ENCODE results near the gene POLR1E. TPM values are rescaled to one million over a fixed set of nuclear protein-coding genes. Genes with fewer than 3 reads are reported as not detected.
"Not testable (repeated sequence)": the region's sequence is repeated elsewhere in the genome, so short reads cannot be mapped to it uniquely, and the experiment has no call there.

Gene POLR1E
- total RNA-seq, 4 donors from 2014 or later, result 4.0 to 21.5 (median 8.1) TPM

DNA sequence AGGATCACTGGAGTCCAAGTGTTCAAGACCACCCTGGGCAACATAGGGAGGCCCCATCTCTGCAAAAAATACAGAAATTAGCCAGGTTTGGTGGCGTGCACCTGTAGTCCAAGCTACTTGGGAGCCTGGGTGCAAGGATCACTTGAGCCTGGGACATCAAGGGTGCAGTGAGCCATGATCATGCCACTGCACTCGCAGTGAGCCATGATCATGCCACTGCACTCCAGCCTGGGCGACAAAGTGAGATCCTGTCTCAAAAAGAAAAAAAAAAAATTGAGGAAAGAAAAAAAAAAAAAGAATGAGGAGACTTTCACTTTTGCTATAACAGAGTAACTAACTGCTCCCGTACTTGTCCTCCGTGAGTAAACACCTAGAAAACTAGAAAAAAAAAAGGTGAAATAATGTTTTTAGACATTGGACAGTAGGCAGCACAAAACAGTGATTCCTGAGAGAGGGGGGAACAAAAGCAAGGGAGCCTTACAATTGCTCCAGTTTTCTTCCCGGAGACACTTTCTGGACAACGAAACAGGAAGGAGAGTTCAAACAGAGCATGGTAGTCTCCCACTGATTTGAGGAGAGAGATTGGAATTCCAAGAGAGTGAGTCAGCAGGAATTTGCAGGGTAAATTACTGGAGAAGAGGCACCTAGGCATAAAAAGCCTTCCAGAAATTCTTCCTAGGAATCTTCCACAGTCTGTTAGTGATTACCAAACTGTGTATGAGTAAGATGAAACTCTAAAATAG lies 13.6 kb upstream of the POLR1E start:
- no peak for DNase-seq
- H3K27me3 ChIP-seq, result no peaks in the 10 kb centered on the region
- TF ChIP-seq POLR2A (IDR thresholded peaks at IDR 0.05), result no peak
- TF ChIP-seq, protein P1, sequence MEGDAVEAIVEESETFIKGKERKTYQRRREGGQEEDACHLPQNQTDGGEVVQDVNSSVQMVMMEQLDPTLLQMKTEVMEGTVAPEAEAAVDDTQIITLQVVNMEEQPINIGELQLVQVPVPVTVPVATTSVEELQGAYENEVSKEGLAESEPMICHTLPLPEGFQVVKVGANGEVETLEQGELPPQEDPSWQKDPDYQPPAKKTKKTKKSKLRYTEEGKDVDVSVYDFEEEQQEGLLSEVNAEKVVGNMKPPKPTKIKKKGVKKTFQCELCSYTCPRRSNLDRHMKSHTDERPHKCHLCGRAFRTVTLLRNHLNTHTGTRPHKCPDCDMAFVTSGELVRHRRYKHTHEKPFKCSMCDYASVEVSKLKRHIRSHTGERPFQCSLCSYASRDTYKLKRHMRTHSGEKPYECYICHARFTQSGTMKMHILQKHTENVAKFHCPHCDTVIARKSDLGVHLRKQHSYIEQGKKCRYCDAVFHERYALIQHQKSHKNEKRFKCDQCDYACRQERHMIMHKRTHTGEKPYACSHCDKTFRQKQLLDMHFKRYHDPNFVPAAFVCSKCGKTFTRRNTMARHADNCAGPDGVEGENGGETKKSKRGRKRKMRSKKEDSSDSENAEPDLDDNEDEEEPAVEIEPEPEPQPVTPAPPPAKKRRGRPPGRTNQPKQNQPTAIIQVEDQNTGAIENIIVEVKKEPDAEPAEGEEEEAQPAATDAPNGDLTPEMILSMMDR (IDR thresholded peaks at IDR 0.05), result no peak
- no peaks in the 10 kb centered on the region for H3K4me1 ChIP-seq
- H3K27ac ChIP-seq, result peak overlapping the region in 3 of 4 donors; percentile 25 to 66 (median 50)
- no peaks in the 10 kb centered on the region for H3K36me3 ChIP-seq
- no peaks in the 10 kb centered on the region for H3K9me3 ChIP-seq
- H3K4me3 ChIP-seq, result peak overlapping the region in 2 of 4 donors; percentile 33 to 39

DNA sequence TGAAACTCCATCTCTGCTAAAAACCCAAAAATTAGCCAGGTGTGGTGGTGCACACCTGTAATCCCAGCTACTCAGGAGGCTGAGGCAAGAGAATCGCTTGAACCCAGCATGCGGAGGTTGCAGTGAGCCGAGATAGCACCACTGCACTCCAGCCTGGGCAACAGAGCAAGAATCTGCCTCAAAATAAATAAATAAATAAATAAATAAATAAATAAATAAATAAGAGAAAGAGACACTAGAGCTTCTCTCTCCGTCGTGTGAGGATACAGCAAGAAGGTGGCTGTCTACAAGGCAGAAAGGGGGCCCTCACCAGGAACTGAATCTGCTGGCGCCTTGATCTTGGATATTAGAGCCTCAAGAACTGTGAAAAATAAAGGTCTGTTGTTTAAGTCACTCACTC lies 11.8 kb upstream of the POLR1E start:
- DNase-seq, H3K36me3 ChIP-seq, H3K27me3 ChIP-seq: not testable (repeated sequence)

DNA sequence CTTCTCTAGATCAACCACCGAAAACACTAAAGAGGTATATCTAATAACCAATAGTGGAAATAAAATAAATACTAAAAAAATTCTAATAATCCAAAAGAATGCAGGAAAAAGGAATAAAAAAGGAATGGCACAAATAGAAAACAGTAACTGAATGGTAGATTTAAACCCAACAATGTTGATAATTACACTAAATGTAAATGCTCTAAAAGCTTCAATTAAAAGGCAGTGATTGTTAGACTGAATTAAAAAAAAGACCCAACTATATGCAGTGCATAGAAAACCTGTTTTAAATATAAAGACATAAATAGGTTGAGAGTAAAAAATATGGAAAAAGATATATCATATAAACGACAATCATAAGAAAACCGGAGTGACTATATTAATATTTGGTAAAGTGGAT lies 11.3 kb upstream of the POLR1E start:
- Histone ChIP-seq H3K4me1 (no peaks in the 10 kb centered on the region), H3K27me3 (no peaks in the 10 kb centered on the region), H3K9me3 (no peaks in the 10 kb centered on the region), H3K27ac (no peak overlapping the region), H3K36me3 (no peaks in the 10 kb centered on the region), H3K4me3 (no peak overlapping the region)
- TF ChIP-seq POLR2A (IDR thresholded peaks at IDR 0.05), result no peak
- TF ChIP-seq, protein P1 (IDR thresholded peaks at IDR 0.05), result no peak
- no peak for DNase-seq

More for the DNA sequence above, 11.8 kb upstream of the POLR1E start:
- H3K9me3 ChIP-seq, H3K4me3 ChIP-seq, H3K4me1 ChIP-seq, H3K27ac ChIP-seq: not testable (repeated sequence)

DNA sequence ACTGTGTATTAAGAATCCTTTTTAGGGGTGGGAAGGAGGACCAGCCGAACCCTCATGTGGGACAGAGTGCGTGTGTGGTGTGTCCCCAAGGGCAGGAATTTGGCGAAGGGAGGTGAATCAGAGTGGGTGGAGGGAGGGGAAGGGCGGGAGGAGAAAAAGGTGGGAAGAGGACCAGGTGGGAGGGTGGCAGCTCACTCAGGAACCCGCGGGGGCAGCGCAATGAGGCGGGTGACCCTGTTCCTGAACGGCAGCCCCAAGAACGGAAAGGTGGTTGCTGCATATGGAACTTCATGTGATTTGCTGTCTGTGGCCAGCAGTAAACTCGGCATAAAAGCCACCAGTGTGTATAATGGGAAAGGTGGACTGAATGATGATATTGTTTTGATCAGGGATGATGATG lies 8.8 kb upstream of the POLR1E start:
- Histone ChIP-seq H3K4me3 (no peak overlapping the region), H3K4me1 (no peaks in the 10 kb centered on the region), H3K27me3 (no peaks in the 10 kb centered on the region), H3K9me3 (no peaks in the 10 kb centered on the region), H3K36me3 (no peaks in the 10 kb centered on the region), H3K27ac (peak overlapping the region in 2 of 4 donors; percentile 29 to 71)
- DNase-seq, result no peak
- TF ChIP-seq, protein P1 (IDR thresholded peaks at IDR 0.05), result no peak
- TF ChIP-seq POLR2A (IDR thresholded peaks at IDR 0.05), result no peak

DNA sequence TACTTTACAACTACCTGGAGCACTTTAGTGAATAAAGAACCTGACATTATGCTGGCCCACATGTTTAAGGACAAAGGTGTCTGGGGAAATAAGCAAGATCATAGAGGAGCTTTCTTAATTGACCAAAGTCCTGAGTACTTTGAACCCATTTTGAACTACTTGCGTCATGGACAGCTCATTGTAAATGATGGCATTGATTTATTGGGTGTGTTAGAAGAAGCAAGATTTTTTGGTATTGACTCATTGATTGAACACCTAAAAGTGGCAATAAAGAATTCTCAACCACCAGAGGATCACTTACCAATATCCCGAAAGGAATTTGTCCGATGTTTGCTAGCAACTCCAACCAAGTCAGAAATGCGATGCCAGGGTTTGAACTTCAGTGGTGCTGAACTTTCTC lies 8.3 kb upstream of the POLR1E start:
- H3K9me3 ChIP-seq, H3K4me1 ChIP-seq, H3K36me3 ChIP-seq, DNase-seq, H3K27me3 ChIP-seq, H3K4me3 ChIP-seq: not testable (repeated sequence)
- H3K27ac ChIP-seq, result peak overlapping the region in 2 of 4 donors; percentile 29 to 71

DNA sequence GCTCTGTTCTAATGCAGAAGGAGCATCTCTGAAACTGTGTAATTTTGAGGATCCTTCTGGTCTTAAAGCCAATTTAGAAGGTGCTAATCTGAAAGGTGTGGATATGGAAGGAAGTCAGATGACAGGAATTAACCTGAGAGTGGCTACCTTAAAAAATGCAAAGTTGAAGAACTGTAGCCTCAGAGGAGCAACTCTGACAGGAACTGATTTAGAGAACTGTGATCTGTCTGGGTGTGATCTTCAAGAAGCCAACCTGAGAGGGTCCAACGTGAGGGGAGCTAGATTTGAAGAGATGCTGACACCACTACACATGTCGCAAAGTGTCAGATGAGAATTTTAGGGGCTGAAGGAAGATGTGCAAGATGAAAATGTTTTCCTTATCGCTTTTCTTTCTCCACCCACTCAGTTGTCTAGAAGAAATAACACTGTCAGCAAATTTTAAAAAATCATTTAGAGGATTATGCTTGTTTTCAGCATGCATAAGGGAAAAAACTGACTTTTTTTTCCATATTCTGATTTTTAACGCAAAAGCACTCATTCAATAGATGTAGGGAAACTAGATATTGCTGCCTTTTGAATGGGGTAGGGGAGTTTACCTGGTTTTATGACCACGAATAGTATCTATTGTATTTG lies 7.6 kb upstream of the POLR1E start:
- H3K4me3 ChIP-seq, DNase-seq, H3K36me3 ChIP-seq, H3K4me1 ChIP-seq, H3K9me3 ChIP-seq, H3K27me3 ChIP-seq: not testable (repeated sequence)
- peak overlapping the region in 1 of 4 donors; percentile 71 for H3K27ac ChIP-seq

DNA sequence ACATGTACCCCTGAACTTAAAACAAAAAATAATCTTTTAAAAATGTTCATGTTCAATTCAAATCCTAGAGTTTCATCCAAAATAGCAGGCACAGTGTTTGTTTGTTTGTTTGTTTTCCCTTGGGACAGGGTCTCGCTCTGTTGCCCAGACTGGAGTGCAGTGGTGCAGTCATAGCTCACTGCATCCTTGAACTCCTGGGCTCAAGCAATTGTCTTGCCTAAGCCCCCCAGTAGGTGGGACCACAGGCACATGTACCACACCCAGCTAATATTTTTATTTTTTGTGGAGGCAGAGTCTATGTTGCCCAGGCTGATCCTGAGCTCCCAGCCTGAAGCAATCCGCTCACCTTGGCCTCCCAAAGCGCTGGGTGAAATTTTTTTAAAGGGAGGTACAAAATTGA lies 5.0 kb upstream of the POLR1E start:
- Histone ChIP-seq H3K4me1 (peaks cover 0 to 3% (median 0%) of the 10 kb centered on the region in 4 donors), H3K9me3 (no peaks in the 10 kb centered on the region)

More for the DNA sequence above, 5.0 kb upstream of the POLR1E start:
- no peak overlapping the region for H3K27ac ChIP-seq
- H3K36me3 ChIP-seq, result no peaks in the 10 kb centered on the region
- TF ChIP-seq, protein P1 (IDR thresholded peaks at IDR 0.05), result no peak
- TF ChIP-seq POLR2A (IDR thresholded peaks at IDR 0.05), result no peak
- no peak overlapping the region for H3K4me3 ChIP-seq
- H3K27me3 ChIP-seq, result no peaks in the 10 kb centered on the region
- no peak for DNase-seq

All from Peyer's patch (tissue), 4 donors.